Neutrophil (primary cell): ENCODE data around the gene PDILT.

Experiments used
- H3K27ac ChIP-seq: fragments of 200-600 bp; sonication (generic); 2 replicates; pipeline ENCODE4 v1.5.1; 2016; ENCODE audit warnings: mild to moderate bottlenecking, moderate library complexity
- H3K27me3 ChIP-seq: fragments of 200-600 bp; sonication (generic); 2 replicates; pipeline ENCODE4 v1.6.0; 2016; ENCODE audit warnings: mild to moderate bottlenecking
- H3K36me3 ChIP-seq: fragments of 200-600 bp; sonication (generic); 2 replicates; pipeline ENCODE4 v1.5.1; 2017
- H3K4me1 ChIP-seq, 2 experiments: fragments of 200-600 bp in 1 of 2; sonication (generic) in 1 of 2; 1 replicate in 1 of 2; 2 replicates in 1 of 2; pipeline versions ENCODE4 v1.5.1 to v1.6.1; 2013 to 2016; ENCODE audit warnings: low read depth in 1 of 2, low read length in 1 of 2, mild to moderate bottlenecking in 1 of 2, moderate library complexity in 1 of 2; ENCODE audit not compliant: control insufficient read depth in 1 of 2, insufficient read depth in 1 of 2
- H3K4me3 ChIP-seq, 2 experiments: fragments of 200-600 bp in 1 of 2; sonication (generic) in 1 of 2; 1 replicate in 1 of 2; 2 replicates in 1 of 2; pipeline ENCODE4 v1.5.1; 2013 to 2016; ENCODE audit warnings: low read depth in 1 of 2, low read length in 1 of 2, mild to moderate bottlenecking in 1 of 2, moderate library complexity in 1 of 2
- H3K9me3 ChIP-seq: fragments of 200-600 bp; sonication (generic); 2 replicates; pipeline ENCODE4 v1.5.1; 2016
- TF ChIP-seq, protein P1 (sequence below): fragments of 200-600 bp; sonication (generic); IDR thresholded peaks from 2 replicates; pipeline ENCODE4 v1.5.1; 2016; ENCODE audit warnings: antibody characterized with exemption

PDILT gene

DNA sequence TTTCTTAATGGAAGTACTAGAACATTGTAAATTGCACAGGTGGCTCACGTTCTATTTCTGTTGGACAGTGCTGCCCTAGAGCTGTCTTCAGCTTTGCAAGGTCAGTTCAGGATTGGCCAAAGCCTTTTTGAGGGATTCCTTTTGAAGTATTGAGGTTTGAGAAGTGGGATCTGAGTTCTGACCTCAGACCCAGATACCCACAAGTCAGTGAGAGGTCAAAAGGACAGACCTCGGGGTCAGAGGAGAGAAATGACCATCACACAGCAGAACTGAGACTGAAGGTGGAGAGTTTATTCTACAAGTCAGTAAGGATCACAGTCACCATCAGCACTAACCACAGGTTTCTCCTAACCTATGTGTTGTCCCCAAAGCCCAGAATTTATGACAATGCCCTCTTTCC lies 6.5 kb upstream of the PDILT start:
- no peaks in the 10 kb centered on the region for H3K36me3 ChIP-seq
- no peak overlapping the region for H3K27ac ChIP-seq
- no peaks in the 10 kb centered on the region for H3K4me1 ChIP-seq
- TF ChIP-seq, protein P1, sequence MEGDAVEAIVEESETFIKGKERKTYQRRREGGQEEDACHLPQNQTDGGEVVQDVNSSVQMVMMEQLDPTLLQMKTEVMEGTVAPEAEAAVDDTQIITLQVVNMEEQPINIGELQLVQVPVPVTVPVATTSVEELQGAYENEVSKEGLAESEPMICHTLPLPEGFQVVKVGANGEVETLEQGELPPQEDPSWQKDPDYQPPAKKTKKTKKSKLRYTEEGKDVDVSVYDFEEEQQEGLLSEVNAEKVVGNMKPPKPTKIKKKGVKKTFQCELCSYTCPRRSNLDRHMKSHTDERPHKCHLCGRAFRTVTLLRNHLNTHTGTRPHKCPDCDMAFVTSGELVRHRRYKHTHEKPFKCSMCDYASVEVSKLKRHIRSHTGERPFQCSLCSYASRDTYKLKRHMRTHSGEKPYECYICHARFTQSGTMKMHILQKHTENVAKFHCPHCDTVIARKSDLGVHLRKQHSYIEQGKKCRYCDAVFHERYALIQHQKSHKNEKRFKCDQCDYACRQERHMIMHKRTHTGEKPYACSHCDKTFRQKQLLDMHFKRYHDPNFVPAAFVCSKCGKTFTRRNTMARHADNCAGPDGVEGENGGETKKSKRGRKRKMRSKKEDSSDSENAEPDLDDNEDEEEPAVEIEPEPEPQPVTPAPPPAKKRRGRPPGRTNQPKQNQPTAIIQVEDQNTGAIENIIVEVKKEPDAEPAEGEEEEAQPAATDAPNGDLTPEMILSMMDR: no peak
- H3K27me3 ChIP-seq: peaks cover 7% of the 10 kb centered on the region
- no peak overlapping the region for H3K4me3 ChIP-seq
- H3K9me3 ChIP-seq: no peaks in the 10 kb centered on the region

DNA sequence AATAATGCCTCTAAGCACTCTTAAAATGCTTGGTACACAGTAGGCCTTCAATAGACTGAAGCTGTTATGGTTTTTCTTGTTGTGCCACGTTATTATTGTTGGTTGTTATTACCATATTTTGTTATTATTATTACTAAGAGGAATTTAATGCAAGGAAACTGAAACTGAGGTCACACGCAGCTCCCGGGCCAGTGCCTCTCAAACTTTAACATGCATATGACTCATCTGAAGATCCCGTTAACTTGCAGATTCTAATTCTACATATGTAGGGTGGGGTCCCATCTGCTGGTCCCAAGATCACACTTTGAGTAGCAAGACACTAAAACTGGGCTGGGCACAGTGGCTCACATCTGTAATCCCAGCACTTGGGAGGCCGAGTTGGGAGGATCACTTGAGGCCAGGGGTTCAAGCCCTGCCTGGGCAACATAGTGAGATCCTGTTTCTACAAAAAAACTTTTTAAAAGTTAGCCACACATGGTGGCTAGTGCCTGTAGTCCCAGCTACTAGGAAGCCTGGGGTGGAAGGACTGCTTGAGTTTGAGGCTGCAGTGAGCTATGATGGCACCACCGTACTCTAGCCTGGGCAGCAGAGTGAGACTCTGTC lies 5.7 kb upstream of the PDILT start:
- peaks cover 2% of the 10 kb centered on the region for H3K27me3 ChIP-seq
- no peak overlapping the region for H3K27ac ChIP-seq
- H3K4me1 ChIP-seq: no peaks in the 10 kb centered on the region
- no peaks in the 10 kb centered on the region for H3K9me3 ChIP-seq
- TF ChIP-seq, protein P1: no peak
- H3K36me3 ChIP-seq: no peaks in the 10 kb centered on the region
- H3K4me3 ChIP-seq: no peak overlapping the region

DNA sequence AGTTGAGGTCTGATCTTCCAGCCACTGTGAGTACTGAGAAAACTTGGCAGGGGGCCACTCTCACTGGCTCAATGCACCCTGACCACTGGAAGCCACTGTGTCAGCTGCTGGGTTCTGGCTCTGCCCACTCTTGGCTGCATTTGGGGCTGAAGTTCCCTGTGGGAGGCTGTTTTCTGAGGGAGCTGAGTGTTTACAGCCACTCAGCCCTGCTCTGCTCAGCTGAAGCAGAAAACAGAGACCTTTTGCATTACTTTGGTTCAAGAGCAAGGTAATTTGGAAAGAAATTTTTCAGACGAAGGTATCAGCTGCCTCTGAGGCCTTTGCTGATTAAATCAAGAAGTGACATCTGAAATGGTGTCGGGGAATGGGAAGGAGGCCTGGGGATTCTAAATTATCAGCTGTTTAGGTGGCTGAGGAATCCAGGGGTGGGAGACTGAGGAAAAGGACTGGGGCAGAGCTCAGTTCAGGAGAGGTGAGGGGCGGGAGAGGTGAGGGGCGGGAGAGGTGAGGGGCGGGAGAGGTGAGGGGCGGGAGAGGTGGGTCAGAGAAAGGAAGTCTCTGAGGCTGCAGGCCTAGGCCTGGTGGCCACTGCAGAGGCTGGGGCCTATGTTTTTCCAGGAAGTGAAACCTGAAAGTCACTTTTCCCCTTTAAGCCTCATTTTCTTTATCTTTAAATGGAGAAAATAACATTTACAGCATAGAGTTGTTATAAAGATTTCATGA lies 5.0 kb upstream of the PDILT start, which contains the start of gene ACSM5:
Gene ACSM5 (plus strand): TSS at position 137 of the 723 bp plus-strand sequence. CDS start 1,951 bp downstream, outside the sequence.
- H3K36me3 ChIP-seq: no peaks in the 10 kb centered on the region
- no peak within 1 kb of the TSS for H3K27ac ChIP-seq
- H3K27me3 ChIP-seq: no peaks in the 10 kb centered on the region
- no peaks in the 10 kb centered on the region for H3K9me3 ChIP-seq
- TF ChIP-seq, protein P1: no peak
- H3K4me3 ChIP-seq: no peak within 1 kb of the TSS
- no peaks in the 10 kb centered on the region for H3K4me1 ChIP-seq

DNA sequence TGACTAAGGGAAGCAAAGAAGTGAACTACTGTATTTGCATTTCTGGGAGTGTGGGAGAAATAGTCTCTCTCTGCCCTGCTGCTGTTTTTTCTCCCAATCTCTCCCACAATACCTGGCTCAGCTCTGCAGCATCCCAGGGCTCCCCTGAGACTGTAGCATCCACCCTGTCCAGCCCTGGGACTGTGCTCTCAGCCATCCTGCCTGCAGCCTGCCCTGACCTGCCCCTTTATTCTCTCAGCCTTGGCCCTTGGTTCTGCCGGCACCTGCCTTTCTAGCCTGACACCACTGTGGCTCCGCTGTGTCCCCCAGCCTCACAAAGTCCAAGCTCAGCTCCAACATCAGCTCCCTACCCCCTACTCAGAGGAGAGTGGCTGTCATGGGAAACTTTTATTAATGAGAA lies 1.9 kb downstream of the PDILT start:
- Histone ChIP-seq H3K27ac (no peak overlapping the region), H3K4me1 (no peaks in the 10 kb centered on the region), H3K36me3 (no peaks in the 10 kb centered on the region), H3K4me3 (no peak overlapping the region), H3K27me3 (no peaks in the 10 kb centered on the region), H3K9me3 (no peaks in the 10 kb centered on the region)
- TF ChIP-seq, protein P1: no peak

DNA sequence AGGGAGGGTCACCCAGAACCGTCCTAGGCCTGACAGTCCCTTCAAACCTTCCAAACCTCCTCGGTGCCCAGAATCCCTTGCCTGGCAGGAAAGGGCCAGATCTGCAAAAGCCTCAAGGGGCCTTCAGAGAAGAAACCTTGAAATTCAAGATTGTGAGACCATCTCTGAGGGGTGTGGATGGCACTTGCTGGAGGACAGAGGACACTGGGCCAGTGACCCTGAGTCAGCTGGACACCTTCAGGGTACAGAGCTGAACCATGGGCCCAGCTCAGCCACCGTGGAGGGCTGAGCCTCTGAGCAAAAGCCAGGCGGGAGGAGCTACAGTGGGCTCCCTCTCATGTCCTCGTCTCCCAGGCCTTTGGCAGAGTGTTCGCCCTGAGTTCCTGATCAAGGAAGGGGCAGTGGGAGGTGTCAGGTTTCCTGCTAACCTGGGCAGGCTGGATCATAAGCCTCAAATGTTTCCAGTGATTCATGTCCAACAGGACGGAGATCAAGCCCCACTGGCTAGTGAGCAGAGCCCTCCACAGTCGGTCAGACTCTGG lies 3.0 kb downstream of the PDILT start:
- no peak overlapping the region for H3K27ac ChIP-seq
- no peaks in the 10 kb centered on the region for H3K36me3 ChIP-seq
- no peaks in the 10 kb centered on the region for H3K4me1 ChIP-seq
- TF ChIP-seq, protein P1: no peak
- no peaks in the 10 kb centered on the region for H3K9me3 ChIP-seq
- no peak overlapping the region for H3K4me3 ChIP-seq
- no peaks in the 10 kb centered on the region for H3K27me3 ChIP-seq
